ENCODE measurements around the gene CCDC116. TPM values are rescaled to one million over a fixed set of nuclear protein-coding genes. Genes with fewer than 3 reads are reported as not detected.

Gene CCDC116
- total RNA-seq, 4 donors from 2014 or later, result 0.22 to 2.0 (median 0.36) TPM

- TF ChIP-seq CTCF (IDR thresholded peaks at IDR 0.05), result no peak
- no peak for TF ChIP-seq POLR2A (IDR thresholded peaks at IDR 0.05)
- no peak for TF ChIP-seq EP300 (IDR thresholded peaks at IDR 0.05)
- H3K27ac ChIP-seq, result peak overlapping the region in 3 of 4 donors; percentile 41 to 87 (median 86)
- peaks cover 0 to 61% (median 21%) of the 10 kb centered on the region in 4 donors for H3K4me1 ChIP-seq
- peak overlapping the region; percentile 60 to 96 (median 94) for H3K4me3 ChIP-seq
- peaks cover 0 to 6% (median 0%) of the 10 kb centered on the region in 3 donors for H3K36me3 ChIP-seq
- no peaks in the 10 kb centered on the region for H3K9me3 ChIP-seq
- 86% methylated on average over 50 to 62 of the region's 74 CpGs for WGBS, 2 donors
- no peaks in the 10 kb centered on the region for H3K27me3 ChIP-seq
- DNase-seq (ENCODE audit: low spot score in 2 of 2), result no peak
Observed at GRCh38 chr22:21628386-21629254, 3.9 kb upstream of the CCDC116 start.

GRCh38 chr22:21629255-21630149, 3.1 kb upstream of the CCDC116 start, which contains the start of gene YDJC:
Gene YDJC, minus strand, starts transcription at chr22:21630022. Its CDS starts 8 bp downstream, at chr22:21630014.
- 0 to 1% methylated on average over 39 to 58 of the region's 93 CpGs for WGBS, 2 donors
- Histone ChIP-seq H3K27ac (peak within 1 kb of the TSS; percentile 49 to 87 (median 76)), H3K4me1 (peaks cover 0 to 52% (median 13%) of the 10 kb centered on the region in 4 donors), H3K36me3 (peaks cover 0 to 3% (median 0%) of the 10 kb centered on the region in 3 donors), H3K9me3 (no peaks in the 10 kb centered on the region), H3K4me3 (peak within 1 kb of the TSS; percentile 60 to 96 (median 94)), H3K27me3 (no peaks in the 10 kb centered on the region)
- peak in 1 of 2 donors; percentile 12 for TF ChIP-seq POLR2A (IDR thresholded peaks at IDR 0.05)
- TF ChIP-seq EP300 (IDR thresholded peaks at IDR 0.05), result peak in 1 of 2 donors; percentile 53
- peak in 4 of 5 experiments; percentile 22 to 98 (median 66) for TF ChIP-seq CTCF (IDR thresholded peaks at IDR 0.05)
- peak; percentile 45 to 85 for DNase-seq (ENCODE audit: low spot score in 2 of 2)

GRCh38 chr22:21631025-21631424, 1.5 kb upstream of the CCDC116 start:
- no peak for DNase-seq (ENCODE audit: low spot score in 2 of 2)
- Histone ChIP-seq H3K27me3 (no peaks in the 10 kb centered on the region), H3K4me1 (peaks cover 0 to 39% (median 6%) of the 10 kb centered on the region in 4 donors), H3K27ac (no peak overlapping the region), H3K4me3 (no peak overlapping the region), H3K36me3 (peaks cover 0 to 3% (median 0%) of the 10 kb centered on the region in 3 donors), H3K9me3 (no peaks in the 10 kb centered on the region)
- WGBS, 2 donors, result 95 to 96% methylated on average over 4 of the region's 4 CpGs
- no peak for TF ChIP-seq POLR2A (IDR thresholded peaks at IDR 0.05)
- no peak for TF ChIP-seq EP300 (IDR thresholded peaks at IDR 0.05)
- TF ChIP-seq CTCF (IDR thresholded peaks at IDR 0.05), result no peak

GRCh38 chr22:21632931-21633330, 371 bp downstream of the CCDC116 start:
- 96 to 100% methylated on average over 14 to 17 of the region's 18 CpGs for WGBS, 2 donors
- peaks cover 0 to 10% (median 0%) of the 10 kb centered on the region in 3 donors for H3K36me3 ChIP-seq
- no peak overlapping the region for H3K4me3 ChIP-seq
- no peak overlapping the region for H3K27ac ChIP-seq
- H3K4me1 ChIP-seq, result peaks cover 0 to 20% (median 6%) of the 10 kb centered on the region in 4 donors
- no peaks in the 10 kb centered on the region for H3K9me3 ChIP-seq
- TF ChIP-seq EP300 (IDR thresholded peaks at IDR 0.05) (no peak), CTCF (IDR thresholded peaks at IDR 0.05) (no peak), POLR2A (IDR thresholded peaks at IDR 0.05) (no peak)
- no peak for DNase-seq (ENCODE audit: low spot score in 2 of 2)
- no peaks in the 10 kb centered on the region for H3K27me3 ChIP-seq

Measured in tibial nerve (tissue), 4 donors.